GM19238 (cell line): Measurements from ENCODE around the gene SORCS2.
"Not testable (repeated sequence)": the region's sequence is repeated elsewhere in the genome, so short reads cannot be mapped to it uniquely, and the experiment has no call there.

Experiments used
- DNase-seq: peaks from one replicate; pipeline ENCODE4 v3.0.0; 2011; ENCODE audit warnings: low spot score; ENCODE audit not compliant: insufficient read length

The SORCS2 gene

DNA sequence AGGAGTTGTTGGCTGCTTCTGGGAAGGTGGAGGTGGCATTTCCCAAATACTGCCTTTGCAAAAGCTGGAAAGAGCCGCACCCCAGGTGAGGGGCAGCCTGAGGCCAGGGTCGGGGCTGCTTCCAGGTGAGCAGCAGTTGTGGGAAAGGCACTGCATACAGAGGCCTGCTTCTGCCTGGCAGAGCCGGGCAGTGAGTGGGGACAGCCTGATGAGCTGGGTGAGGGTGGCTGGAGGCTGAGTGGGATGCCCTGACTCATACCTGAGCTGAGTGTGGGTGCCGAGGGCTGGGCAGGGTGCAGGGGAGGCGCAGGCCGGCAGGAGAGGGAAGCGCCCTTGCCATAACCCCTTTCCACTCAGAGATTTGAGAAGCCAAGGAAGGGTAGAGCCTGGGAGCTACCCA lies 248.9 kb downstream of the SORCS2 start:
- DNase-seq: no peak

DNA sequence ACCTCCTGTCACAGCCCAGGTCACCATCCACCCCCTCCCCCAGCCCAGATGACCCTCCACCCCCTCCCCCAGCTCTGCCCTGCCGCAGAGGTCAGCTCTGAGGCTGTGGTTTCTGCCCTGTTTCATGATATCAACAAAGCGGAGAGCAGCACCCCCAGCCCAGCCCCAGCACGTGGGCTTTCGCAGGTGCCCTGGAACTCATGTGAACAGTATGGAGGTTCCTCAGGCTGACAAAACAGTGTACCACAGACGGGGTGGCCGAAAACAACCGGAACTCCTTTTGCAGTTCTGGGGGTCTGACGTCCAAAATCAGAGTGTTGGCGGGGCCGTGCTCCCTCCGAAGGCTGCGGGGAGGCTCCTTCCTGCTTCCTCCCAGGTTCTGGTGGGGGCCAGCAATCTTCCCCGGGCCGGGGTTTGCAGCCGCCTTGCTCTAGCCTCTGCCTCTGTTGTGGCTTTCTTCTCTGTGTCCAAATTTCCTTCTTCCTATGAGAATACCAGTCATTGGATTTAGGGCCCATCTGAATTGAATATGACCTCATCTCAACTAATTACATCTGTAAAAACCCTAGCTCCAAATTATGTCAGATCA lies 250.3 kb downstream of the SORCS2 start:
- DNase-seq: no peak

DNA sequence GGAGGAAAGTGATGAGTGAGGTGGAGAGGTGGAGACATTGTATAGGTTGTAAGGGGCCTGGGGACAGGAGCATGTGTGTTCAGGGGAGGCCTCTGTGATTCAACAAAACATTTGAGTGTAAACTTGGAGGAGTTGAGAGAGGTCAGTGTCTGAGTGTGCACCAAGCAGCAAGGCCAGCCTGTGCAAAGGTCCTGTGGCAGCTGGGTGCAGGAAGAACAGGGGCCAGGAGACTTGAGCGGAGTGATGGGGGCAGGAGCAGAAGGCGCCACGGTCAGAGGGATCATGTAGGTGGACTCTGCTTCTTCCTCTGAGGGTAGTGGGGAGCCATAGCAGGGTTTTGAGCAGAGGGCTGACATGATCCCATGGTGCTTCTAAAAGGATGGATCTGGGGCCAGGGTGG lies 252.0 kb downstream of the SORCS2 start:
- no peak for DNase-seq

DNA sequence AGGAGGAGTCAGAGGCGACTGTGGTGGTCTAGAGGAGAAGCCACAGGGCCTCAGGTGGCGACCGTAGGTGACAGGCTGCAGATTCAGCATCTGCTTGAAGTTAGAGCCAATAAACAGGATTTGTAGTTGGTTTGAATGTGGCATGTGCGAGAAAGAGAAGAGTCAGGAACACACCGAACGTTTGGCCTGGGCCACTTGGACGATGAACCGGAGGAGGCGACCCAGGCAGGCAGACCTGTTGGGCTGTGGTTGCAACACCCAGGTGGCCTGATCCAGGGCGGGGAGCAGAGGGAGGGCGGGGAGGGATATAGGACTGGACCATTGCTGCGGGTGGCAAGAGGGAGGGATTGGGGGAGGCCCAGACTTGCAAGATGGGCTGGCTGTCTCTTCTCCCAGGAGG lies 252.4 kb downstream of the SORCS2 start:
- DNase-seq: no peak

DNA sequence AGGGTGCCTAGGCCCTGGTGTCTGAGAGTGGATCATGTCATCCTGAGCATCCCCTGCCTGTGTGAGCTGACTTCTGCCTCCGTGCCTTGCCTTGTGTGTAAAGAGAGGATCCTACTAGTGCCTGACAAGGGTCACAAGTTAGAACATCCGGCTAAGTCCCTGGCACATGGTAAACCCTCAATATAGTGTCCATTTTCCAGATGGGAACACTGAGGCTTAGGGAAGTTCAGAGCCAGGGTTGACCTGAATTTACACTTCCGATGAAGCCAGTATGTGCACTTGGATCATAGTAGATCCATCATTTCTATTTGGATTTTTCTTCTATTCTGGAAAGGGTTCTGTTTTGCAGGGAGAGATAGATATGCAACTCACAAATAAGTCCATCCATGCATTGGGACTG lies 254.9 kb downstream of the SORCS2 start:
- DNase-seq: no peak

DNA sequence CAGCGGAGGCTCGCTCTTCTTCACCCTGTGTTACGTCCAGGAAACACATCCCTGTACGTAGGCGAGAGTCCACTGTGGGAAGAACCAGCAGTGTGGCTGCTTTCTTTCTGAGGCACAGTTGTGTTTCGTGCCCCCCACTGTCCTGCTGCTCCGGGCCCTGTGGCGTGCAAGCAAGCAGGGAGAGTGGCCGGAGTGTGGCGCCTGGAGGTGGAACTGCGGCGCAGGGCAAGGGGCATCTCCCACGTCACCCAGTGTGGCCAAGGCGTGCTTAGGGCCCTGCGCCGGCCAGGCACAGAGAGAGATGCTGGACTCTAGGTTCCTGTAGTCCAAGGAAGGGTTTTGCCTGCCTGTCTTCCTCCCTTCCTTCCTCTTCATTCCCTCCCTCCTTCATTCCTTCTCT lies 255.7 kb downstream of the SORCS2 start:
- DNase-seq: no peak

DNA sequence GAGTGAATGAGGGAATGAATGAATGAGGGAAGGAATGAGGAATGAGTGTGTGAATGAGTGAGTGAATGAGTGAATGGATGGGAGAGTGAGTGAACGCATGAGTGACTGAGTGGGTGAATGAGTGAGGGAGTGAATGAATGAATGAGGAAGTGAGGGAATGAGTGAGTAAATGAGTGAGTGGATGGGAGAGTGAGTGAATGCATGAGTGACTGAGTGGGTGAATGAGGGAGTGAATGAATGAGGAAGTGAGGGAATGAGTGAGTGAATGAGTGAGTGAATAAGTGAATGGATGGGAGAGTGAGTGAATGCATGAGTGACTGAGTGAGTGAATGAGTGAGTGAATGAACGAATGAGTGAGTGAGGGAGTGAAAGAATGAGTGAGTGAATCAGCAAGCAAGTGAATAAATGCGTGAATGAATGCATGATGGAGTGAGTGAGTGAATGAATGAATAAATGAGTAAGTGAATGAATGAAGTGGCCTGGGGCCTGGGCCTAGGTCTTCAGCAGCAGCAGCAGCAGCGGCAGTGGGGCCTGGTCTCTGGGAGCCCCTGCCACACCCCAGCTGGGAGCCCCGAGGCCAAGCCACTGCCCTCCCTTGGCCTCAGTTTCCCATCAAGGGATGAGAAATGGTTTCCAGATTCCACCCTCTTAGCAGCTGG lies 258.6 kb downstream of the SORCS2 start:
- DNase-seq: no peak

DNA sequence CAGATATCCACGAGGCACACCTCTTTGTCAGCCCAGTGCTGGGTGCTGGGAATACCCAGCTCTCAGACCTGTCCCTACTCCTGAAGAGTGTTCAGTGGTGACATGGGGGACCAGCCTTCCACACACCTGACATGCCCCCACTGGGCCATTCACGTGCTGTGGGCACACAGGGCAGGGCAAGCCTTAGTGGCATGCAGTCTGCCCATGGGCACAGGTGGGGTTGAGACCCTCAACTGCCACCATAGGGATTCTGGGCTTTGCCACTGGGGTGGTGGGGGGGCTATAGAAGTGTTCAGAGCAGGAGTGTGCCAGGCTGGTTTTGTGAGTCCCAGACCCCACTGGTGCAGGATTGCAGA lies 259.1 kb downstream of the SORCS2 start:
- DNase-seq: no peak

DNA sequence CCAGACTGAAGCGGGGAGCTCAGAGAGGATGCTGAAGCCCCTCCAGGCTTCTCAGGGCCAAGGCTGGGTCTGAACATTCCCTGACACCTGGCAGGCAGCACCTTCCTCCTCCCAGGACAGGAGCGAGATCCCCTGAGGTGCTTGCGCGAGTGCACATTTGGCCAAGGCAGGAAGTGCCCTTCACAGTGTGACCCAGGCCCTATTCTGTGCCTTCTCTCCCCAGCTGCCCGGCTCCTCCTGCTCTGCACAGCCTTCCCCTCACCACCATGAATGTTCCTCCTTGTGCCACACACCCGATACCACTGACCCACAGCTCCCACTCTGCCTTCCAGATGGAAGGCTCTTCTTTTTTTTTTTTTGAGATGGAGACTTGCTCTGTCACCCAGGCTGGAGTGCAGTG lies 259.5 kb downstream of the SORCS2 start:
- no peak for DNase-seq

DNA sequence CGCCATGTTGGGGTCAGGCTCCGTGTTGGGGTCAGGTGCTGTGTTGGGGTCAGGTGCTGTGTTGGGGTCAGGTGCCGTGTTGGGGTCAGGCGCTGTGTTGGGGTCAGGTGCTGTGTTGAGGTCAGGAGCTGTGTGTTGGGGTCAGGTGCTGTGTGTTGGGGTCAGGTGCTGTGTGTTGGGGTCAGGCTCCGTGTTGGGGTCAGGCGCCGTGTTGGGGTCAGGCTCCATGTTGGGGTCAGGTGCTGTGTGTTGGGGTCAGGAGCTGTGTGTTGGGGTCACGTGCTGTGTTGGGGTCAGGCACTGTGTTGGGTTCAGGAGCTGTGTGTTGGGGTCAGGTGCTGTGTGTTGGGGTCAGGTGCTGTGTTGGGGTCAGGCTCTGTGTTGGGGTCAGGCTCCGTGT lies 260.5 kb downstream of the SORCS2 start:
- not testable (repeated sequence) for DNase-seq

DNA sequence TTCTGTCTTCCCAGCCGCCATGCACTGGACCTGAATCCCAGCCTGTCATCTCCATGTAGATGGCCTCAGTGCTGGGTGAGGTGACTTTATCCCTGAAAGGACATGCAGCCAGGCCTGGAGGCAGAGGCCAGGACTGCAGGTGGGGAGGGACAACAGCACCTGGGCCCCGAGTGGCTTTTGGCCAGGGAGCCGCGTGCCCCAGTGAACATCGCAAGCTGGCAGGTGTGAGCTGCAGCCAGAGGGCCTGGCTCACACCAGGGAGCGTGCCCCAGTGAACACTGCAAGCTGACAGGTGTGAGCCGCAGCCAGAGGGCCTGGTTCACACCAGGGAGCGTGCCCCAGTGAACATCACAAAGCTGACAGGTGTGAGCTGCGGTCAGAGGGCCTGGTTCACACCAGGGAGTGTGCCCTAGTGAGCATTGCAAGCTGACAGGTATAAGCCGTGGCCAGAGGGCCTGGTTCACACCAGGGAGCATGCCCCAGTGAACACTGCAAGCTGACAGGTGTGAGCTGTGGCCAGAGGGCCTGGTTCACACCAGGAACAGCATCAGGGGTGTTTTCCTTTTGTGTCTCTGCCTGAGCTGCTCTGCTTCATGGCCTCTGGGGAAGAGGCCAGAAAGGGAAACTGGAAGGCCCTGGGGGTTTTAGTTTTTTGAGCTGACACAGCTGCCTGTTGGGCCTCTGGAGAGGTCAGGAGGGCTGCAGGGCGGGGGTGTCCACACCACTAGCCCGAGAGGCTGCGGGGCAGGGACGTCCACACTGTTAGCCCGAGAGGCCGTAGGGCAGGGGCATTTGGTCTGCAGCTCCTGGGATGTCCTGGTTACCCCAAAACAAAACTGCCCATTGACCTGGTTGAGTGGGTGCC lies 265.1 kb downstream of the SORCS2 start:
- no peak for DNase-seq

DNA sequence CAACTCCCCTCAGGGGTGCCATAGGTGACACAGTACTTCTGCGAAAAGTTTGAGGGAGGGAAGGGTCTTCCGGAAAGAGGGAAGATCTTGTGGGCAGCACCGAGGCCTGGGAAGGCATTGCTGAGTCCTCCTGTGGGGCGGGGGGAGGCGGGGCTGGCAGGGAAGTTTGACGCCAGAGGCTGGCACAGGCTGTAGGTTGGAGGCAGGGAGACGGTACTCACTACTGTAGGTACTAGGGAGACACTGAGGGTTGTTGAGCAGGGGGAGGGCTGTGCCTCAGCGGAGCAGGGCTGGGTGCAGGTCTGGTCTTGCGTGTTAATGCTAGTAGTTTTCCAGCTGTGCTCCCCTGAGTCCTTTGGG lies 265.7 kb downstream of the SORCS2 start:
- no peak for DNase-seq

DNA sequence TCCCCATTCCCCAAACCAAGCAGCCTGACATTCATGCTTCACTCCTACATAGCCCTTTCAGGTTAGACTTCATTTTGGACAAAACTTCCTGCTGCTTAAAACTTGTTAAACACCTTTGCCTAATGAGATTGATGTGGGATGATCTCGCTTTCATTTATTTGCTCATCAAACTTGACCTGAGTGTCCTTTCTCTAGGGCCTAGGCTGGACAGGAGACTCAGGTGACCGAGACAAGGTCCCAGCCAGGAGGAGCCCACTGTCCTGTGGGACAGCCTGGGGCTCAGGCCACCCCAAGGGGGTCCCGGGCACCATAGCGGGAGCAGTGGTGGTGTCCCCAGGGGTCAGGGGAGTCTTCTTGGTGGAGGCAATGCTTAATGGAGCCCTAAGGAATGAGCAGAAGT lies 266.1 kb downstream of the SORCS2 start:
- no peak for DNase-seq

DNA sequence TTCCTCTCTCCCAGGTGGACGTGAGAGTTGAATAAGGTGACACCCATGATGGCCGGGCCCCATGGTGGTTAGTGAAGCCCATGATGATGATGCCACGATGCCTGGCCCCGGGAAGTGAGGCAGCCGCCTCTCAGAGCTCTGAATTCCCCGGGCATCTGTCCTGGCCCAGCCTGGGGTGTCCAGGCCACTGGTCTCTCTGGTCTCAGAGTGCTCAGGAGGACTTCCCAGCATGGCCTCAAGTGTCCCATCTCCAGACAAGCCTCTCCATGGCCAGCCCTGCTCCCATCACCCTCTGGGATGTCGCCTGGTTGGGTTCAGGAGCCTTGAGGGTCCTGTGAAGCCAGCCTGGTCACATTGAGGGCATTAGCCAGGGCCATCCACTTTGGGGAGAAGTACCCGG lies 267.1 kb downstream of the SORCS2 start:
- no peak for DNase-seq

DNA sequence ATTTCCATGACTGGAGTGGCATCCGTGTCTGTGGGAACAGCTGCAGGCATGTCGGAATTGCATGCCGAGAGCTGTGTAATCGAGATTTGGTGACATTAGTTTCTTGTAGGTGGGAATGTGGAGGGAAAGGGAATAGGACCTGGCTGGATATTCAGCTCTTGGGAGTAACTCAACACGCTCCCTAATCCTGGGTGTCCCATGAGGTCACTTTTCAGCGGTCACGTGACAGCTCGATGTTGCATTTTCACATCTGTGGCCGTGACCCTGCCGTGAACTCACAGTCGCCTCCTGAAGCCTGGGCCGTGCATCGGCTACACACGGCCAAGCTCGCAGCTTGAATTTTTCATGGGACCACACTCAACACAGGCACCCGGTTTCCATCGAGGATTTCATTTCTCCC lies 268.2 kb downstream of the SORCS2 start:
- no peak for DNase-seq

DNA sequence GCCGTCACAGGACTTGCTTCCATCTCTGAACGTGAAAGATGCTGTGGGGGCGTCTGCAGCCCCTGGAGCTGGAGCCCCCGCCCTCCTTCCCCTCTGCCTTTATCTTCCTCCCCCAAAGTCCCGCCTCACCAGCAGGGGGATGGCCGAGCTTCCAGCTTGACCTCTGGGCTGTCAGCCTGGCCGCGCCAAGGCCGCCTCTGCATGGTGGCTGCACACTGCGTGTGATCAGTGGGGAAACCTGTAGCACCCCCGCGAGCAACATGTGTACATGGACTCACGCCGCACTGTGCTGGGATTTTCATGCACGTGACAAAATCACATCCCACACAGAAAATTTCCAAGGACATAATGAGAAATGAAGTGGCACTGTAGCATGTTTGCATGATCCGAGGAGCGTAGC lies 268.9 kb downstream of the SORCS2 start:
- no peak for DNase-seq

DNA sequence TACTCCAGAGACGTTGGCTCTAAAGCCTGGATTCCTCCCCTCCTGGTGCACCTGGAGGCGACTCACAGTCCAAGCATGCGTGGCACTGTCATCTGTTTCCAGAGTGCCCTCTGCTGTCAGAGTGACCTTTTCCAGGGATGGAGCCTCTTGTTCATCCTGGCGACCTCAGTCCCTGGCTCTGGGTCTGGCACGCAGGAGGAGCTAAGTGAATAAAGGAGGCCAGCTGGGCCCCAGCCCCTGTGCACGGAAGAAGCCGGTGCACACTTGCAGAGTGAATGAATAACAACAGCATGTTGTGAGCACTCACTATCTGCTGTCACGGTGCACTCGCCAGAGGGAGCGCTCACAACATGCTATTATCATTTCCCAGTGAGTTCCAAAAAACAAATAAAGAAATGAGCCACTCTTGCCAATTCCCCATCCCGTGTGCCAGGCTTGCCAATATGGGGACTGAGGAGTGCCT lies 270.2 kb downstream of the SORCS2 start:
- no peak for DNase-seq

DNA sequence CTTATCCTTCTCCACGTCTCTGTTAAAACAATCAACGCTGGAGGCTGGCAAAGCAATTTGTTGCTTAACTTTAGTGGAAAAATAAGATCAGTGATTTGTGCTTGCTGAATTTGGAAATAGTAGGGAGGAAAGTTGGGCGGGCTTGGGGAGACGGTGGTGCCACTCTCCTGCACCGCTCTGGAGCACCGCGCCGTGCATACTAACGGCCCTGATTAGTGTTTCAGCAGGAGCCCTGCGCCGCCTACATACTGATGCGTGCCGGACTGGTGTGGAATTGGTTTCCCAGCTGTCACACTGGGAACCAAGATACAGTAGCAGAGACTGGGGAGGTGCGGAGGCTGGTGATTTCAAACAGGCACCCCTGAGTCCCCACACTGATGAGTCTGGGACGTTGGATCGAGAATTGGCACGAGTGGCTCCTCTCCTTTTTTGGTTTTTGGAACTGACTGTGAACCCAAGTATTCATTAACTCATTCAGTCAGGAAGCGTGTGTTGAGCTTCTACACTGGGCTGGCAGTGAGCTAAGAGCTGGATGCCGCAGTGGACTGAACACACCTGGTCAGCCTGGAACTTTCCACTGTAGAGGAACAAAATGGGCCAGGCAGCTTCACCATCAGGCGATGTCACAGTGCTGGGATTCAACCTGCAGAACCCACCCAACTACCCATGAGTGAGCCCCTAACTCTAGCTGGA lies 271.4 kb downstream of the SORCS2 start:
- no peak for DNase-seq

DNA sequence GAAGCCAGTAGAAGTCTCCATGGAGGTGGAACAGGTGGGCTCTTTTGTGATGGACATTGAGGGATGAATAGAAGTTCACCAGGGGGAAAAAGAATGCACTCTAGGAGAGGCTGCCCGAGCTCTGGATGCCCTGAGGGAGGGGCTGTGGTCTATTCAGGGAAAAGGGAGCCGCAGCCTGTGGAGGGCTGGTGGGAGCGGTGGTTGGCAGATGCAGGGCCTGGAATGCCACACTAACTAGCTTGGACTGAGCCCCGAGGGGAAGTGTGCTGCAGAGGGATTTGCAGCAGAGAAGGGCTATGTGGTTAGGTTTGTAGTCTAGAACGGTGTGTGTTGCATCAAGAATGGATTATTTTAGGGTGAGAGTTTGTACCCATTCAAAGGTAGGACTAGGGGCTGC lies 271.9 kb downstream of the SORCS2 start:
- no peak for DNase-seq

DNA sequence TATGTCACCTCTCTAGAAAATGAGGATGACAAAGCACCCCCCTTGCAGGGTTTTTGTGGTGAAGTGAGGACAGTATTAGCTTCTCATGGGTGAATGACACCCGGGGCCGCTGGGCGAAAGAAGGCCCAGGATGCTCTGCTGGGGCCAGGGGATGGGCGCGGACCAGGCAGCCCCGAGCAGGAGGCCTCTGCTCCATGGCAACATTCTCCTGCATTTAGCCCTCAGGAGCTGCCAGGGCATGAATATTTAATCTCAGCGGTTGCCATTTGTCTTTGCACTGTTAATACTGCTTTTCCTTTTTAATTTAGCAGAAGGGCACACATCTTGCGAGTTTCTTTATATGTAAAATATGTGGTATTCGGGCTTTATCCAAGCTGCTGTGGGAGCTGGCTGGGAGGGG lies 272.7 kb downstream of the SORCS2 start:
- no peak for DNase-seq

DNA sequence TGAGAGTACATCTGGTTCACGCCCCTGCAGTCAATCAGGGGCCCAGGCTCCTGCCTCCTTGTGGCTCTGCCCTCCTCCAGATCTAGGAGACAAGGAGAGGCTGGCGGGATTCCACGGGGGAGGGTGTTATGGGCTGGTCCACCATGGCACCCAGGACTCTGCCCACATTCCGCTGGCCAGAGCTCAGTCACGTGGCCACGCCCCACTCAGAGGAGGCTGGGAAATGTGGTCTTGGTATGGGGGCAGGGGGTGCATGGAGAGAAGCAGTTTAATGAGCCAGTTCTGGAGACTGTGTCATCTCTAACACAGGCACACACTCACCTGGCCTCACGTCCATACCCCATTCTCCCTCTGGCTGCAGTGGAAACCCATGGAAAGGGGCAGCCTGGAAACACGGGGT lies 273.9 kb downstream of the SORCS2 start:
- no peak for DNase-seq

DNA sequence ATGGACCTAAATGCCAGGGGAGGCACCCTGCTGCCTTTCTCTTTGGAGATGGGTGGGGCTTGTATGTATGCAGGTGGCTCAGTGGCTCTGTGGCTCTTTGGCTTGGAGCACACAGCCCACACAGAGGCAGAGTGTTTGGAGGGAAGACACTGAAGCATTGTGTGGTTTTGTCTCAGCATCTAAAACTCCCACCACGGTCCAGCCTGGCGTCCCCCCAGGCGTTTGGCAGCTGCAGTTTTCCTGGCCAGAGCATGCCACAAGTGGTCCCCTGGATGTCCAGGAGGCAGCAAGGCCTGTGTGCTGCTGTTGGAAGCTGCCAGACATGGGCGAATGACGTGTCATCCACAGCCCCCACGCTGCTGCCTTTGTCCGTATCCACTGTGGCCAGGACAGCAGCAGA lies 274.6 kb downstream of the SORCS2 start:
- no peak for DNase-seq
